NCI-H460 (cell line): ENCODE measurements around the gene TRH. TPM values are rescaled to one million over a fixed set of nuclear protein-coding genes. Genes with fewer than 3 reads are reported as not detected.
A peak's percentile ranks its signal among the peaks of the same experiment; 100 is the strongest.

Experiments used
- DNase-seq: peaks from one replicate; pipeline ENCODE4 v3.0.0-alpha.2; 2016; ENCODE audit warnings: low read depth; ENCODE audit errors: extremely low read depth
- polyA plus RNA-seq: library from polyadenylated mRNA; depleted of rRNA; stranded (reverse); fragments of >200 nt; gene quantifications from 2 replicates; pipeline ENCODE4 v1.2.3, GENCODE V29; 2014; cell fraction: nucleus; rRNA removed
- total RNA-seq: library from RNA; depleted of rRNA; stranded (reverse); fragments of >200 nt; shearing (Covaris generic); gene quantifications from 2 replicates; pipeline ENCODE4 v1.2.3, GENCODE V29; 2014; rRNA removed

TRH gene, protein sequence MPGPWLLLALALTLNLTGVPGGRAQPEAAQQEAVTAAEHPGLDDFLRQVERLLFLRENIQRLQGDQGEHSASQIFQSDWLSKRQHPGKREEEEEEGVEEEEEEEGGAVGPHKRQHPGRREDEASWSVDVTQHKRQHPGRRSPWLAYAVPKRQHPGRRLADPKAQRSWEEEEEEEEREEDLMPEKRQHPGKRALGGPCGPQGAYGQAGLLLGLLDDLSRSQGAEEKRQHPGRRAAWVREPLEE
- total RNA-seq, result not detected in 2 replicates
- polyA plus RNA-seq, result not detected in 2 replicates

DNA sequence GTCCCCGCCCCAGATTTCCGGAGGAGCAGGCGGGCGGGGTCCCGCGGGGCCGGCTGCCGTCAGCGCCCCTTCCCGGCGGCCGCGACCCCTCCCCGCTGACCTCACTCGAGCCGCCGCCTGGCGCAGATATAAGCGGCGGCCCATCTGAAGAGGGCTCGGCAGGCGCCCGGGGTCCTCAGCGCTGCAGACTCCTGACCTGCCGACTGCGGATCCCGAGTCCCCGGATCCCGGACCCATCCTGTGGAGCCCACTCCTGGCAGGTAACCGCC lies at the start of gene TRH:
Gene TRH, plus strand, starts transcription at position 157 of the 269 bp plus-strand sequence. CDS start 1,097 bp downstream, outside the sequence.
- no peak for DNase-seq

DNA sequence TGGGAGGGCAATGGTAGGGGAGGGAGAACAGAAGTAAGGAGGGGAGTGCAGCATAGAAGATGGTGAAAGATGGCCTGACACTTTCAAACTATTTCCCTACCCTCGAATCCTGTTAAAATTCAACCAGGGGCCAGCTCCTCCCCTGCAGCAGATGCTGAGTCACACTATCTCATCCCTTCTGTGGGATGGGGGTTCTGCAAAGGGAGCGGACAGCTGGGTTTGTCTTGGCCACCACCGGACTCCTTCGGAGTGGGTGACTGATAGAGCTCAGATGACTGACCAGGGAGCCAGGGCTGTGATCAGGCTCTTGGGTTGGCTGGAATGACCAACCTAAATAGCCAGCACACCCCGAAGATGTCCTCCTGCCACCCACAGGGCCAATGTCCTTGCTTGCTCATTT lies 47.4 kb upstream of the TRH start:
- DNase-seq, result no peak

DNA sequence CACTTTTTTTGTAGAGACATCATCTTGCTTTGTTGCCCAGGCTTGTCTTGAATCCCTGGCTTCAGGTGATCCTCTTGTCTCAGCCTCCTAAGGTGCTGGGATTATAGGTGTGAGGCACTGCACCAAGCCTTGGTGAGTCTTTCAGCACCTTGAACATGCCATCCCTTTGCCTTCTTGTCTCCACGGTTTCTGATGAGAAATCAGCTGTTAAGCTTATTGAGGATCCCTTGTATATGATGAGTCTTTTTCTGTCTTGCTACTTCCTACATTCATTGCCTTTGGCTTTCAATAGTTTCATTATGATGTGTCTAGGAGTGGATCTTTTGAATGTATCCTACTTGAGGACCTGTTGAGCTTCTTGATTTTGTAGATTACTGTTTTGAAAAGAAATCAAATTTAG lies 45.1 kb upstream of the TRH start:
- DNase-seq, result no peak

DNA sequence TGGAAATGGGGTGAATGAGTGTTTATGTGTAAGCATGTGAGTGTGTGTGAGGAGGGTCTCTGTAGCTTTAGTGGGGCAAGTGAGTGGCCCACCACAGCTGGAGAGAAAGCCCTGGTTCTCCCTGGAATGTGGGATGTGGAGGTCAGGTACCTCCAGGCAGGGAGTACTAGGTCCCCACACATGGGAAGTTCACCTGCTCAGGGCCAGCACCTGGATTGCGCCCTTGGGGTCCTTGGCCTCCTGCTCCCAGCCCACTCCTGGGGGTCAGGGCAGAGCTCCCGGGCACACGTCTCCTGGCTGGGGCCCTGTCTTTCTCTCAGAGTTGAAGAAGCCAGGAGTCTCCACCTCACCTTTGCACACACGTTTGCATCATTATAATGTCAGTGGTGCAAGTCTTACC lies 41.0 kb upstream of the TRH start:
- DNase-seq, result no peak

DNA sequence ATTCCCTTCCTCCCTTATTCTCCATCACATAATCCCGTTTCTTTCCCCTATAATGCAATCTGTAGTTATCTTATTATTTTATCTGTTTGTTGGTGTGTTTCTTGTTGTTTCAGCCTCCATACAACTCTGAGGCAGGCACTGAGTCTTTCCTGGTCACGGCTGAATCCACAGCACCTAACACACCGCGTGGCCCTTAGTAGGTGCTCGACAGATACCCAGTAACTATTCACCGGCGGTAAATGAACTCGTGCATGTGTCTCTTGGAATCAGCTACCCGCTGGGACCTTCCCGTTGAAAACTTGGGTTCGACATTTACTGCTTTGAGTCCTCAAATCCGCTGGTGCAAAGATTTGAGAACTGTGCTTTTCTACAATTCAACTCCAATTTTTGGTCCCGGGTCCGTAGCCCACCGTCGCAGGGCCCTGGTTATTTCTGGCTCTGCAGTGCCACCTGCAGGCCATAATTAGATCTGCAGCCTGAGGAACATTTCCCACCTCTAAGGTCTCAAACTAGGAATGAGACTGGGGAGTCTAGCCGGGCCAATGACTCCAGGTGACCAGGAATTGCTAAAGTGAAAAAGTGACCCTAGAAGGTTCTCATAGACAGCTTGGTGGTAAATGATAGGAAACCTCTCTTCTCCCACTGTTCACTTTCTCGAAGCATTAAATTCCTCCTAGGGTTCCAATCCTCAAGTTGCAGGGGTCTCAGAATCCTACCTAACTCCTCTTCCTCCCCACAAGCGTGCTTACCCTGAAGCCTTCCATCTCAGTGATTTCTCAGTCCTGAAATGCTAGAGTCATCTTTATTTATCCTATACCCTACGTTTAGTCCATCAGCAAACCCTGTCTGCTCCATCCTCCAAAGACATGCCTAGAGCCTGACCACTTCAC lies 40.0 kb upstream of the TRH start:
- peak; percentile 22 for DNase-seq

DNA sequence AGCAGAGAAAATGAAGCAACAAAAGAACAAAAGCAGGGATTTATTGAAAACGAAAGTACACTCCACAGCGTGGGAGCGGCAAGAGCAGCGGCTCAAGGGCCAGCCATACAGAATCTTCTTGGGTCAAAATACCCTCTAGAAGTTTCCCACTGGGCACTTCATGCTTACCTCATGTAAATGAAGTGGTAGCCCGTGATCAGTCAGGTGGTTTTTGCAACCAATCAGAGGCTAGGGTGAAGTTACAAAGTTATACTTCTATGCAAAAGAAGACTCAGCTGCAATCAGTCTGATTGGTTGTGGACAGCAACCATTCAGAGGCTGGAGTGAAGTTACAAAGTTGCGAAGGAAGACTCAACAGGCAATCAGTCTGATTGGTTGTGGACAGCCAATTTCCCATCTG lies 37.8 kb upstream of the TRH start:
- DNase-seq, result peak; percentile 44

DNA sequence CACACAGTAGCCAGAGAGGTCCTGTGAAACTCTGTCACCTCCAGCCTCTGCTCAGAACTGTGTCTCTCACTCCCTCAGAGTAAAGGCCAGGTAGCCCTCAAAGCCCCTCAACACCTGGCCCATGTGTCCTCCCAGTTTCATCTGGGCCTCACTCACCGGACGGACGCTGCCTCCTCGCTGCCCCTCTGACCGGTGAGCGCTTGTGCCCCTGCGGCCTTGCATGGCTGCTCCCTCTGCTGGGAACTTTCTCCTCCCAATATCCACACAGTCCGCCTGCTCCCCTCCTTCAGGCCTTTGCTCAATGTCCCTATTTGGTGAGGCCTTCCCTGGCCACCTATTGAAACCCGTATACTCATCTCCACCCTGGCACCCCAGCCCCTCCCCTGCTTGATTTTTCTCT lies 36.8 kb upstream of the TRH start:
- no peak for DNase-seq

DNA sequence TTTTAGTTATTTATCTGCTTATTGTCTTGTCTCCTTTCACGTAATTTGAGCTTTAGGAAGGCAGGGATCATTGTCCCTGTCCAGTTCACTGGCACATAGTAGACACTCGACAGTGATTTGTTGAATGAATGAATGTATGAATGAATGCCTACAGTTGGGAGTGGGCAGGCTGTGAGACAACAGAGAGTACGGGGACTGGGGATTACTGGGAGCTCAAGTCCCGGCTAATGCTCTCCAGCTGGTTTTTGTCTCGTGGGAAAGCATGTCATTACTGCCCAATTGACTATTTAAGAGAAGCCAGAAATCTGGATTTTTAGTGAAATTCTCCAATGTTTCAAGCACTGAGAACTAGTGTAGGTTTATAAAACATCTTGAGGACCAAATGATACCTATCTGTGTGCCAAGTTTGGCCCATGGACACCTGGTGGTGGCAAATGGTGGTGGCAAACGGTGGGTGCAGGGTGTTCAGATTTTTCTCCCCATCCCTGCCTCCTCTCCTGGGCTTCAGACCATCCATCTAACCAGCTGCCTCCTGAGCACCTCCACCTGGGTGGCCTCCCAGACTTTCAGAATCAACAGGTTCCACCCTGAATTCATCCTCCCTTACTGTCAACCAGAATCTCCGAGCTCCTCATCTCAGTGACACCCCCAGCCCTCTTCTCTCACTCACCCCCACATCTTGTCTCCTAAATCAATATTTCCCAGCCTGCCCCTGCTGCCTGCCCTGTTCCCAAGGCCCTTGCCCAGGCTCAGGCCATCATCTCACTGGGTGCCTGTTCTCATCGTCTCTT lies 36.2 kb upstream of the TRH start:
- DNase-seq, result no peak

DNA sequence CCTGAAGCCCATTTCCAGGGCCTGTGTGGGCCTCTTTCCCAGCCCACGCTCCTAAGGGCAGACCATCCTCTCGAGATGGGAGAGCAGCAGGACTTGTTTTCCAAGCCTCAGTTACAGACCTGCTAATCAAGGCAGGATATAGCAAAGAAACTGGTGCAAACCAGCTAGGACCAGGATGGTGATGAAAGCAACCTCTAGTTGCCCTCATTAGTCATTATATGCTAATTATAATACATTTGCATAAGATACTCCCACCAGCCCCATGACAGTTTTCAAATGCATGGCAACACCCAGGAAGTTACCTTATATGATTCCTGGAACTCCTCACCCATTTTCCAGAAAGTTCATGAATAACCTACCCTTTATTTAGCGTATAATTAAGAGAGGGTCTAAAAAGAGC lies 34.4 kb upstream of the TRH start:
- DNase-seq, result no peak

DNA sequence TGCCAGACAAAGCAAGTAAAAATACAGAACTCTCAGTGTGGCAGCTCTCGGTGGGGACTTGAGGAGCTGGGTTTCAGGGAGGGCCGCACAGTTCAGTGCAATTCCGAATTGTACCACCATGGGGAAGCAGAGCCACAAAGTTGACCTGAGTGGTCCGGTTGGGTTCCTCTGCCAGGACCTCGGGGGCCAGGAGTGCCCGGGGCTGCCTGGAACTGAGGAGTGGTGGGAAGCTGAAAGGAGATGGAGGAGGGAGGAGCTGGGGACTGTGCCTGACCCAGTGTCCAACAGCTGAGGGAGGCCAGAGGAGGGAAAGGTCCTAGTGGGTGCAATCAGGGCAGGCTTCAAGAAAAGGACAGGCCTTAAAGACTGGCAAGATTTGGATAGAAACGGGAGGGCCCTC lies 32.2 kb upstream of the TRH start:
- peak; percentile 47 for DNase-seq

DNA sequence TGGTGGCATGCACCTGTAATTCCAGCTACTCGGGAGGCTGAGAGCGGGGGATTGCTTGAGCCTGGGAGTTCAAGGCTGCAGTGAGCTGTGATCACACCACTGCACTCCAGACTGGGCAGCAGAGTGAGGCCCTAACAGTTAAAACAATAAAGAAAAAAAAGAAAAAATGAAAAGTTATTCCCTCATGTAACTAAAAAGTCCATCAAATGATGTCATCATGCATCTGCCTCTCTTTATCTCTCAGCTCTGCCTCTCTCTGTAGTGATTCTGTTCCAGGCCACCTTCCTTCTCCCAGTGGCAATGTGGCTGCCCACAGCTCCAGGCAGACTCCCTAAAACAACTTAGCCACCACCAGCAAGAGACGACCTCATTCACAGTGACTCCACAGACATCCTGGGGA lies 31.5 kb upstream of the TRH start:
- DNase-seq, result no peak

DNA sequence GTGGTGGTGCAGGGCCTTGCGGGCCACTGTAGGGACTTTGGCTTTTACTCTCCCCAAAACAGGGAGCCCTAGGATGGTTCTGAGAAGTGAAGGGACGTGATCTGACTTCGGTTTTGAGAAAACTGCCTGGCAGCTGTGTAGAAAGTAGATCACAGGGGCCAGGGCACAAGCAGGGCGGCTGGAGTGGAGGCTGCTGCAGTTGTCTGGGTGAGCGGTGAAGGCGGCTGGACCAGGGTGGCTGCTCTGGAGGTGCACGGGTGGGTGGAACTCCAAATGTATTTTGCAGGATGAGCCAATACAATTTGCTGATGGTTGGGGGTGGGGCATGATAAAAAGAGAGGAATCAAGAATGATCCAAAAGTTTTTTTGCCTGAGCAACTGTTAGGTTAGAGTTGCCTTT lies 29.8 kb upstream of the TRH start:
- no peak for DNase-seq

DNA sequence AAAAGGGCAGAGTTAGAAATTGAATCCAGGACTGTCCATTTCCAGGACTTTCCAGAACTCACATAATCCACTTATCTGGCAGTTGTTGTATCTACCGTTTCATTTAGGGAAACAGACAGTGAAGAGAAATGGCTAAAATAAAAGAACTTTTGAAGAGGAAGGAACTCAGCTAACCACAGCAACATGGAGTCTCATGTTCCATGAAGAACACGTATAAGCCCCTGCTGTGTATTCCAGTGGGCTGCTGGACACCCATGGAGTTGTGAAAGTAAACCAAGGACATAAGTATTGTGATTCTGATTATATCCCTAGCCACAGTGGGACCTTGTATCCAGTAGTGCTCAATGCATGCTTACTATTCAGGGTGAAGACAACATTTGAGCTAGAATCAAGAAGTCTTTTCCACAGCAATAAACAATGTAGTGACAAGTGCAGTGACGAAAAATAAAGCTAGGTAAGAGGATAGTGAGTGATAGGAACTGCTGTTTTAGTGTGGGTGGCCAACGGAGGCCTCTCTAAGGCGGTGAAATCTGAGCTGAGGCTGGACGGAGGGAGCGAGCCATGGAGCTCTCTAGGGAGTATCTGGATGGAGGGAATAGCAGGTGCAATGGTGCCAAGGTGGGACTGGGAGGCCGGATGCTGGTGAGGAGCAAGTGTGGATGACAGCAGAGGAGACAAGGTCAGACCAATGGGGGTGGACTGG lies 26.8 kb upstream of the TRH start:
- no peak for DNase-seq

DNA sequence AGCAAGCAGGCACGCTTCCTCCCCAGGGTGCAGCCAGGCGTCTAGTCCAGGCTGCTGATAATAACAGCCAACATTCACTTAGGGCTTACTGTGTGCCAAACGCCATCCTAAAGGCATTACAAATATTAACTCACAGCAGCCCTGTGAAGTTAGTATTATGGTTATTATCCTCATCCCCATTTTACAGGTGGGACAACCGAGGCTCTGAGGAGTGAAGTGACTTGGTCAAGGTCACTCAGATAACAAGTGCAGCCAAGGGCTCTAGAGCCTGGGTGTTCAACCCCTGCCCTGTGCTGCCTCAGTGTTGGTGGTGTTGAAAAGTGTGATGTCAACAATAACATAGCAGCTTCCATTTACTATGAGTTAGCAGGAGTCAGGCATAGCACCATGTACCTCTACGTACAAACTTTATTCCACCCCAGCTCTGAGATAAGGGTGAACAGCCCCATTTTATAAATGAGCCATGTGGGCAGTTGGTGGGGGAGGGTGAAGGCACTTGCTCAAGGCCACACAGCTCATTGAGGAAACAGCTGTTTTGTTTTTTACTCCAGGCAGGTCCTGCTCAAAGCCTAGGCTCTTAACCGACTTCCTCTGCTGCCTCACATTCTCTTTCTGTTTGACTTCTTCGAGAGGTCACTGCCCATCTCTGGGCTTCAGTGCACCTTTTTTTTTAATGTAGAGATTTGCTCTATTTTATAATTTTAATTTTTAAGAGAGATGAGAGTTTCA lies 24.0 kb upstream of the TRH start:
- no peak for DNase-seq

DNA sequence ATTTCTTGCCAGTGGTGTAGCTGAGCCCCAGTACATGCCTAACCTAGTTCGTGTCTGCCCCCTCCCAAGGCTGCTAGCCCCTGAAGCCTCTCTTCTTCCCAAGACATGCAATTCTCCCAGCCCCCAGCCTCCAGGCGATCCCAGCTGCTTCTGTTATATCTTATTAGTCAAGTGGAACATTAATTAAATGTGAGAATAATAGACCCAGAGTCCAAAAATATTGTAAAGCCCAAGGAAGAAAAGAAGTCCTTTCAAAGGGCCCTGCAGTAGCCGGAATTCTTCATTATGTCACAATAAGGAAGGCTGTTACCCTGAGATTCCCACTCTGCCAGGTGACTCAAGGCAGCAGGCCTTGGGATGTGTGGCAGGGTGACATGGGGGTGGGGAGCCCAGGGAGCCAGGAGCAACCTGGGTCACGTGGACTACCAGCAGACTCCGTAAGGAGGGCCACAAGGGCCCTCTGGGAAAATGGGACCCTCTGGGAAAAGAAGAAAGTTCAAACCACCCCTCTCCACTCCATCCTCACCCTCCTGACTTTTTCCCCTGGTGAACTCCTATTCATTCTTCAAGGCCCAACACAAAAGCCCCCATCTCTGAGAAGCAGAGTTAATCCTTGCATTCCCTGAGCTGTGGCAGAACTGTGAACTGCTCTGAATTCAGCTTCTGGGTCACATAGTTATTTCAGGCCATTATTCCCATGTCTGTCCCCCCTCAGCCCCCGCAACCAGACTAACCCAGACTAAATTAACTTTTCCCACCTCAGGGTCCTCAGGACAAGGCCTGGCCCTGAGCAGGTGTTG lies 21.8 kb upstream of the TRH start:
- DNase-seq, result no peak

DNA sequence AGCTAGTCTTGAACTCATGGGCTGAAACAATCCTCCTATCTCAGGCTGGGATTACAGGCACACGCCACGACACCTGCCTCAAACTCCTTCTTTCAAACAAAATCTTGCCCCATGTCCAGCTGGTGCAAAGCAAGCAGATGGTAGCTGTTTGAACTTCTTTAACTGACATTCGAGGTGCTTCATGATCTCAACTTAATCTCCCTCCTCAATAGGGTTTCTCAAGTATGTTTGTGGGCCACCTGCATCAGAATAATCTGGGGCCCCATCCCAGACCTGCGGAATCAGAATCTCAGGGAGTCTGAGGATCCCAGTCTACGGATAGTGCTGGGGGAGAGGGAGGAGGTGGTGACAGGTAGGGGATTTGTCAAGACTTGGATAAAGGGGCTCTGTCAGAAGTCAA lies 20.9 kb upstream of the TRH start:
- DNase-seq, result no peak

DNA sequence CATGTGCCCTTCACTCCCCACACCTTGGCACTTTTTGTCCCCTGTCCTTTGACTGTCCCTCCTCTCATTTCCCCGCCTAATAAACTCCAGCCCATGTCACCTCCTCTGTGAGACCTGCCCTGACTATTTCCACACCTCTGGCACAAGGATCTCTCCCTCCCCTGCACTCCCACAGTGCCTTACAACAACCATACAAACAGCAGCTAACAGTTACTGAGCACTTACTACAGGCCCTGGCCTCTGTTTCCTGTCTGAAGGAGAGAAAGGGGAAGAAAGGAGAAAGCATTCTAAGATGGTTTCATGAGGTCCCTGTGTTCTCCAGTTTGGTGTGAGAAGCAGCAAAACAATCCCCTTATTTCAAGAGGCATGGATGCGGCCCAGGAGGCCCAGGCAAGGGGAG lies 20.0 kb upstream of the TRH start:
- DNase-seq, result no peak

DNA sequence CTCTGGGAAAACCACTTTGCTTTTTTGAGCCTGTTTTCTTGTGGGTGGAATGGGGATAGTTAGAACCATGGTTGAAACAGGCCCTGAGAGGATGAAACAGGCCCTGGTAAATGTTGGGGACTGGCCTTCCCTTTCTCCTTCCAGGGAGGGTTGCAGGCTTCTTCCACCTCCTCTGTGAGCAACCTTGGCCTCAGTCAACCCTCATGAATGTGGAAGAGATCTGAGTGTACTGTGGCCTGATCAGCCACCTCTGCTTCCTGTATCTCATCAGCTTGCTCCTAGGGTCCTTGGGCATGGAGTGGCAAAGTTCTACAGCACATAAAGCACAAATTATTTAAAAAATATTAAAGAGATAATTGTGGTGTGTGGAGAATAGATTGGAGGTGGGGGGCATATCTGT lies 17.6 kb upstream of the TRH start:
- DNase-seq, result no peak

DNA sequence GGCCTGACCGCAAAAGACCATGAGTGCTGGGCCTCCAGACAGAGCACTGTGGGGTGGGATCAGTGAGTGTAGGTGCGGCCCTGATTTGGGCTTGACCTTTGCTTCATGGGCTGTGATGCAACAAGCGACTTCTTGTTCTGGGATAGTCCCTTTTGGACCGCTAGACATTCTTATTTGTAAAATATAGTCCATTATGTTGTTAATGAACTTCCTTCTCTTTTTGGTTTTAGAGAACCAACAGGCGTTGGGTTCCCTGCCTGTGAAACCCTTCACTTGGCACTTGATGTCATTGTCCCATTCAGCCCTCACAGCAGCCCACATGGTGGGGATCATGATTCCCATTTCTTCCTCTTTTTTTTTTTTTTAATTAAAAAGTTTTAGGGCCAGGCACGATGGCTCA lies 15.8 kb upstream of the TRH start:
- DNase-seq, result no peak

DNA sequence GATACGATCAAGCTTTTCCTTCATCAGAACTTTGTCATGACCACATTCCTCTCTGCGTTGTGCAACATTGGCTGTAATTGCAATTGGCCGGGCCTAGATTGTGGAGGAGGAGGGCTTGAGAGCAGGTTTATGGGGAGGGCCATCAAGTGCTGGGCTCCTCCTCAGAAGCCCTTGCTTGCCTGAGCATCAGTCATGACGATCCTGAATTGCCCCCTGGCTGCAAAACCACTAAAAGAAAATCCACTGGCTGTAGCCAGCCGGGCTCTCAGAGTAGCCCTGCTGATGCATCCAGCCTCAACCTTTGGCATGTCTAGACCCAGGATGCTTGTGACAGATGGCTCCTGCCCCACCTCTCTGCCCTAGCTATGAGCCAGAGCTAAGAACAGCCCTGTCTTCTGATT lies 13.4 kb upstream of the TRH start:
- no peak for DNase-seq
